M059J (cell line): ENCODE measurements around the gene COPG1. TPM values are rescaled to one million over a fixed set of nuclear protein-coding genes. Genes with fewer than 3 reads are reported as not detected.

ENCODE experiments used
- total RNA-seq: library from RNA; depleted of rRNA; stranded (reverse); fragments of >200 nt; shearing (Covaris generic); gene quantifications from 2 replicates; pipeline ENCODE4 v1.2.3, GENCODE V29; 2014; rRNA removed

The COPG1 gene
- total RNA-seq, 1 experiment from 2014 or later, result 347 TPM

Other genes with a start within 250 kb of the COPG1 start
- gene EFCC1, start 248.3 kb upstream of the COPG1 start, total RNA-seq, result not detected in 2 replicates
- not detected in 2 replicates for gene GP9, start 188.8 kb upstream of the COPG1 start, total RNA-seq
- 21.1 and 24.2 TPM in 2 replicates for gene RAB43, start 127.8 kb upstream of the COPG1 start, total RNA-seq
- 34.9 and 70.7 TPM in 2 replicates for gene ISY1, start 88.5 kb upstream of the COPG1 start, total RNA-seq
- gene CNBP, start 65.7 kb upstream of the COPG1 start, total RNA-seq, result 375 and 380 TPM in 2 replicates
- 41.4 and 46.4 TPM in 2 replicates for gene HMCES, start 29.3 kb downstream of the COPG1 start, total RNA-seq
- not detected in 2 replicates for gene EFCAB12, start 179.0 kb downstream of the COPG1 start, total RNA-seq
- 43.2 and 48.2 TPM in 2 replicates for gene MBD4, start 190.3 kb downstream of the COPG1 start, total RNA-seq
- 8.5 and 14.7 TPM in 2 replicates for gene IFT122, start 190.6 kb downstream of the COPG1 start, total RNA-seq